ENCODE measurements around the gene JAML.

The JAML gene

GRCh38 chr11:118260353-118260752 lies 35.5 kb upstream of the JAML start:
- DNase-seq (ENCODE audit: insufficient read length, low spot score) (no peak), FAIRE-seq (no peak)
- TF ChIP-seq POLR2A (IDR thresholded peaks at IDR 0.05; ENCODE audit: low read depth, low read length) (no peak), TAF1 (IDR thresholded peaks at IDR 0.05; ENCODE audit: low read depth, low read length) (no peak), SPI1 (IDR thresholded peaks at IDR 0.05; ENCODE audit: low read depth, low read length) (no peak), POLR2AphosphoS5 (IDR thresholded peaks at IDR 0.05; ENCODE audit: low read depth, low read length) (no peak), PAX5 (IDR thresholded peaks at IDR 0.05; ENCODE audit: insufficient read depth, low read length, severe bottlenecking) (no peak), POU2F2 (IDR thresholded peaks at IDR 0.05; ENCODE audit: low read depth, low read length) (no peak)

- DNase-seq (ENCODE audit: insufficient read length, low spot score) (no peak), FAIRE-seq (no peak)
- TF ChIP-seq SPI1 (IDR thresholded peaks at IDR 0.05; ENCODE audit: low read depth, low read length): no peak
- no peak for TF ChIP-seq PAX5 (IDR thresholded peaks at IDR 0.05; ENCODE audit: insufficient read depth, low read length, severe bottlenecking)
- no peak for TF ChIP-seq POLR2A (IDR thresholded peaks at IDR 0.05; ENCODE audit: low read depth, low read length)
- no peak for TF ChIP-seq POLR2AphosphoS5 (IDR thresholded peaks at IDR 0.05; ENCODE audit: low read depth, low read length)
- TF ChIP-seq TAF1 (IDR thresholded peaks at IDR 0.05; ENCODE audit: low read depth, low read length): no peak
- no peak for TF ChIP-seq POU2F2 (IDR thresholded peaks at IDR 0.05; ENCODE audit: low read depth, low read length)
These were observed 34.3 kb upstream of the JAML start for GRCh38 chr11:118259138-118259537.

DNA sequence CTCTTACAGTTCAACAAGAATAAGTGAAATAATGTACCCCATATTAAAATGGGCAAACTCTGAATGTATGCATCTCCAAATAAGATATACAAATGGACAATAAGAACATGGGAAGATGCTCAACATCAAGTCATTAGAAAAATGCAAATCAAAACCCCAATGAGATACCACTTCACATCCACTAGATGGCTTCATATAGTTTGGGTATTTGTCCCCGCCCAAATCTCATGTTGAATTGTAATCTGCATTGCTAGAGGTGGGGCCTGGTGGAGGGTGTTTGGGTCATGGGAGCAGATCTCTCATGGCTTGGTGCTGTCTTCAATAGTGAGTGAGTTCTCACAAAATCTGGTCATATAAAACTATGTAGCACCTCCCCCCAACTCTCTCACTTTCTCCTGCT lies 33.6 kb upstream of the JAML start:
- no peak for FAIRE-seq
- no peak for DNase-seq (ENCODE audit: insufficient read length, low spot score)
- no peak for TF ChIP-seq POLR2AphosphoS5 (IDR thresholded peaks at IDR 0.05; ENCODE audit: low read depth, low read length)
- TF ChIP-seq PAX5 (IDR thresholded peaks at IDR 0.05; ENCODE audit: insufficient read depth, low read length, severe bottlenecking): no peak
- TF ChIP-seq SPI1 (IDR thresholded peaks at IDR 0.05; ENCODE audit: low read depth, low read length): no peak
- no peak for TF ChIP-seq TAF1 (IDR thresholded peaks at IDR 0.05; ENCODE audit: low read depth, low read length)
- no peak for TF ChIP-seq POU2F2 (IDR thresholded peaks at IDR 0.05; ENCODE audit: low read depth, low read length)
- TF ChIP-seq POLR2A (IDR thresholded peaks at IDR 0.05; ENCODE audit: low read depth, low read length): no peak

DNA sequence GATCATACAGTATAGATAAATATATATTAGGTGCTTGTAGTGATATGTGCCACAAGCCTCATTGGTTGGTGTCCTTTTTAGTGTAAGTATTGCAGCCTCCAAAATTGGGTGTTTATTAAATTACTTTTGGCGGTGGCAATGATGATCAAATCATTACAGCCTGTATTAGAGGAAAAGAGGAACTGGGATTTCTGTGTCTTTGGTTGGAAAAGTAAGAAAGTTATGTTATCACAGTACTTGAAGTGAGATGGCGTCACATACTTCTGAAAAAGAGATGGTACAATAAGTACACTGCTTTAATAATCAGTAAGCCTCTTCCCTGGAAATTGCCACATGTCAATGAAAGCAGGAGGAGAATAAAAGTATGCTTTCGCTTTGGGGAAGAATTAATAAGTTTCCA lies 27.9 kb upstream of the JAML start:
- FAIRE-seq (peak; percentile 31), DNase-seq (ENCODE audit: insufficient read length, low spot score) (no peak)

GRCh38 chr11:118251858-118252652 lies 27.2 kb upstream of the JAML start, which contains the start of gene MPZL3:
MPZL3 (minus strand) TSS chr11:118252365; CDS start chr11:118252294, 71 bp downstream.
- peak; percentile 54 for DNase-seq (ENCODE audit: insufficient read length, low spot score)
- peak; percentile 98 for FAIRE-seq
- TF ChIP-seq POU2F2 (IDR thresholded peaks at IDR 0.05; ENCODE audit: low read depth, low read length) (no peak; the same call in 1 of the 2 replicates), PAX5 (IDR thresholded peaks at IDR 0.05; ENCODE audit: insufficient read depth, low read length, severe bottlenecking) (no peak), SPI1 (IDR thresholded peaks at IDR 0.05; ENCODE audit: low read depth, low read length) (no peak), POLR2A (IDR thresholded peaks at IDR 0.05; ENCODE audit: low read depth, low read length) (peak; percentile 73), TAF1 (IDR thresholded peaks at IDR 0.05; ENCODE audit: low read depth, low read length) (peak; percentile 45; the same call in 1 of the 2 replicates), POLR2AphosphoS5 (IDR thresholded peaks at IDR 0.05; ENCODE audit: low read depth, low read length) (peak; percentile 80)

More for the DNA sequence above, 27.9 kb upstream of the JAML start:
- TF ChIP-seq POU2F2 (IDR thresholded peaks at IDR 0.05; ENCODE audit: low read depth, low read length) (no peak), PAX5 (IDR thresholded peaks at IDR 0.05; ENCODE audit: insufficient read depth, low read length, severe bottlenecking) (no peak), POLR2A (IDR thresholded peaks at IDR 0.05; ENCODE audit: low read depth, low read length) (no peak), SPI1 (IDR thresholded peaks at IDR 0.05; ENCODE audit: low read depth, low read length) (peak; percentile 90)

DNA sequence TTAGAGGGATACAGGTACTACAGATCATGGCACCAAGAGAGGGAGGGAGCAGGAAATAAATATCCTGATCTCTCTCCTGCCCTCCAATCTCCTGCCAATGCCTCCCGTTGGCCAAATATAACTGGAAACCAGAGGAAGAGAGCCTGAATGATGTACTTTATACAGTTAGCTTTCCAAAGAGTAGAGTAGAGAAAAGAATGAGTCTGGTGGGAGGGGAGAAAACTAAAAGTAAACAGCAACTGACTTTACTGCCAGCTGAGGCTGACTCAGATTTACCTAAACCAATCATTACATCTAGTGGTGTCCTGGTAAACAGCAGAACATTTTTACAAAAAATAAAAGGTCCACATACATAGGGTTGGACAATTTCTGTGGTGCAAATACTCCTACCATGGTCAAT lies 22.2 kb upstream of the JAML start:
- FAIRE-seq: peak; percentile 48
- DNase-seq (ENCODE audit: insufficient read length, low spot score): no peak
- no peak for TF ChIP-seq POLR2AphosphoS5 (IDR thresholded peaks at IDR 0.05; ENCODE audit: low read depth, low read length)
- TF ChIP-seq POU2F2 (IDR thresholded peaks at IDR 0.05; ENCODE audit: low read depth, low read length): no peak
- no peak for TF ChIP-seq SPI1 (IDR thresholded peaks at IDR 0.05; ENCODE audit: low read depth, low read length)
- no peak for TF ChIP-seq PAX5 (IDR thresholded peaks at IDR 0.05; ENCODE audit: insufficient read depth, low read length, severe bottlenecking)
- no peak for TF ChIP-seq TAF1 (IDR thresholded peaks at IDR 0.05; ENCODE audit: low read depth, low read length)
- TF ChIP-seq POLR2A (IDR thresholded peaks at IDR 0.05; ENCODE audit: low read depth, low read length): no peak

- TF ChIP-seq POU2F2 (IDR thresholded peaks at IDR 0.05; ENCODE audit: low read depth, low read length) (no peak), SPI1 (IDR thresholded peaks at IDR 0.05; ENCODE audit: low read depth, low read length) (no peak), TAF1 (IDR thresholded peaks at IDR 0.05; ENCODE audit: low read depth, low read length) (no peak), PAX5 (IDR thresholded peaks at IDR 0.05; ENCODE audit: insufficient read depth, low read length, severe bottlenecking) (no peak), POLR2AphosphoS5 (IDR thresholded peaks at IDR 0.05; ENCODE audit: low read depth, low read length) (no peak), POLR2A (IDR thresholded peaks at IDR 0.05; ENCODE audit: low read depth, low read length) (no peak)
- FAIRE-seq (peak; percentile 23), DNase-seq (ENCODE audit: insufficient read length, low spot score) (no peak)
These were observed 21.2 kb upstream of the JAML start for GRCh38 chr11:118245936-118246562.

GRCh38 chr11:118243993-118244762 lies 19.4 kb upstream of the JAML start:
- FAIRE-seq (no peak), DNase-seq (ENCODE audit: insufficient read length, low spot score) (no peak)
- TF ChIP-seq POLR2A (IDR thresholded peaks at IDR 0.05; ENCODE audit: low read depth, low read length) (no peak), SPI1 (IDR thresholded peaks at IDR 0.05; ENCODE audit: low read depth, low read length) (no peak), POU2F2 (IDR thresholded peaks at IDR 0.05; ENCODE audit: low read depth, low read length) (no peak), POLR2AphosphoS5 (IDR thresholded peaks at IDR 0.05; ENCODE audit: low read depth, low read length) (no peak), PAX5 (IDR thresholded peaks at IDR 0.05; ENCODE audit: insufficient read depth, low read length, severe bottlenecking) (no peak), TAF1 (IDR thresholded peaks at IDR 0.05; ENCODE audit: low read depth, low read length) (no peak)
